Chondrocyte (in vitro differentiated cells): ENCODE measurements around the gene INPP4B. TPM values are rescaled to one million over a fixed set of nuclear protein-coding genes. Genes with fewer than 3 reads are reported as not detected.

Experiments used
- DNase-seq: peaks from one replicate; pipeline ENCODE4 v3.0.0; 2021; ENCODE audit warnings: mixed read lengths, low spot score
- H3K27ac Mint-ChIP-seq: one replicate; pipeline ENCODE4 v1.8.0; 2021; ENCODE audit warnings: mild to moderate bottlenecking, moderate library complexity, mixed read lengths; ENCODE audit not compliant: unreplicated experiment
- H3K27me3 Mint-ChIP-seq: 2 replicates; pipeline ENCODE4 v1.8.0; 2021; ENCODE audit warnings: low read depth, mixed read lengths
- H3K36me3 Mint-ChIP-seq: 2 replicates; pipeline ENCODE4 v1.8.0; 2021; ENCODE audit warnings: low read depth, mixed read lengths
- H3K4me1 Mint-ChIP-seq: 2 replicates; pipeline ENCODE4 v1.8.0; 2021; ENCODE audit warnings: low read depth, mild to moderate bottlenecking, mixed read lengths
- H3K4me3 Mint-ChIP-seq: one replicate; pipeline ENCODE4 v1.8.0; 2021; ENCODE audit warnings: mild to moderate bottlenecking, moderate library complexity, mixed read lengths; ENCODE audit not compliant: unreplicated experiment
- H3K9me3 Mint-ChIP-seq: 2 replicates; pipeline ENCODE4 v1.8.0; 2021; ENCODE audit warnings: low read depth, mixed read lengths
- CTCF ChIP-seq: fragments of 200-600 bp; sonication (generic); IDR thresholded peaks from 2 replicates; pipeline ENCODE4 v1.5.0; 2021; ENCODE audit warnings: antibody characterized with exemption, mild to moderate bottlenecking, moderate library complexity
- total RNA-seq: library from RNA; stranded (reverse); gene quantifications from 3 replicates; pipeline ENCODE4 v1.2.1, GENCODE V29; 2021

INPP4B gene
- total RNA-seq, 1 donor from 2014 or later, result 30.0 TPM

- Mint-ChIP-seq H3K36me3 (peaks cover 31% of the 10 kb centered on the region), H3K4me1 (peaks cover 4% of the 10 kb centered on the region), H3K27ac (no peak overlapping the region), H3K9me3 (peaks cover 27% of the 10 kb centered on the region), H3K27me3 (no peaks in the 10 kb centered on the region), H3K4me3 (no peak overlapping the region)
- DNase-seq, result no peak
- TF ChIP-seq CTCF, result no peak
Observed at GRCh38 chr4:142065086-142065647, 780.9 kb downstream of the INPP4B start.

GRCh38 chr4:142064181-142064580 is 781.9 kb downstream of the INPP4B start:
- DNase-seq, result no peak
- no peak for TF ChIP-seq CTCF
- Mint-ChIP-seq H3K4me1 (peaks cover 4% of the 10 kb centered on the region), H3K27ac (no peak overlapping the region), H3K9me3 (peaks cover 20% of the 10 kb centered on the region), H3K27me3 (no peaks in the 10 kb centered on the region), H3K36me3 (peaks cover 23% of the 10 kb centered on the region), H3K4me3 (no peak overlapping the region)

- no peaks in the 10 kb centered on the region for H3K4me1 Mint-ChIP-seq
- H3K27me3 Mint-ChIP-seq, result no peaks in the 10 kb centered on the region
- no peak for TF ChIP-seq CTCF
- H3K9me3 Mint-ChIP-seq, result no peaks in the 10 kb centered on the region
- DNase-seq, result no peak
- peaks cover 1% of the 10 kb centered on the region for H3K36me3 Mint-ChIP-seq
- no peak overlapping the region for H3K27ac Mint-ChIP-seq
- no peak overlapping the region for H3K4me3 Mint-ChIP-seq
Observed at GRCh38 chr4:142045996-142046395, 800.1 kb downstream of the INPP4B start.

- no peak for DNase-seq
- H3K9me3 Mint-ChIP-seq, result no peaks in the 10 kb centered on the region
- no peak overlapping the region for H3K4me3 Mint-ChIP-seq
- no peak overlapping the region for H3K27ac Mint-ChIP-seq
- peaks cover 1% of the 10 kb centered on the region for H3K36me3 Mint-ChIP-seq
- no peak for TF ChIP-seq CTCF
- no peaks in the 10 kb centered on the region for H3K27me3 Mint-ChIP-seq
- H3K4me1 Mint-ChIP-seq, result no peaks in the 10 kb centered on the region
Observed at GRCh38 chr4:142044271-142044670, 801.8 kb downstream of the INPP4B start.

- TF ChIP-seq CTCF, result no peak
- DNase-seq, result no peak
- no peaks in the 10 kb centered on the region for H3K27me3 Mint-ChIP-seq
- peaks cover 1% of the 10 kb centered on the region for H3K36me3 Mint-ChIP-seq
- H3K4me3 Mint-ChIP-seq, result no peak overlapping the region
- H3K27ac Mint-ChIP-seq, result no peak overlapping the region
- H3K9me3 Mint-ChIP-seq, result no peaks in the 10 kb centered on the region
- no peaks in the 10 kb centered on the region for H3K4me1 Mint-ChIP-seq
Observed at GRCh38 chr4:142043509-142043908, 802.6 kb downstream of the INPP4B start.
